Activated naive CD4-positive, alpha-beta T cell treated with Interleukin-2 at 50 U/mL for 16 hours (primary cell): ENCODE measurements around the gene PPP2R2C.

Experiments used
- DNase-seq: peaks from one replicate; pipeline ENCODE4 v3.0.0-alpha.2; 2020

PPP2R2C gene

GRCh38 chr4:6394671-6395081, 77.7 kb downstream of the PPP2R2C start:
- DNase-seq, result no peak

GRCh38 chr4:6393544-6394475, 78.6 kb downstream of the PPP2R2C start:
- no peak for DNase-seq

- no peak for DNase-seq
These were observed 79.3 kb downstream of the PPP2R2C start for GRCh38 chr4:6393066-6393465.

GRCh38 chr4:6392407-6392806, 80.0 kb downstream of the PPP2R2C start:
- DNase-seq, result no peak

- no peak for DNase-seq
These were observed 80.6 kb downstream of the PPP2R2C start for GRCh38 chr4:6391852-6392188.

GRCh38 chr4:6391186-6391851, 81.1 kb downstream of the PPP2R2C start:
- no peak for DNase-seq

GRCh38 chr4:6390356-6390755, 82.1 kb downstream of the PPP2R2C start:
- no peak for DNase-seq

GRCh38 chr4:6389142-6389825, 83.1 kb downstream of the PPP2R2C start:
- no peak for DNase-seq

- no peak for DNase-seq
These were observed 83.7 kb downstream of the PPP2R2C start for GRCh38 chr4:6388713-6389112.

- DNase-seq, result no peak
These were observed 84.5 kb downstream of the PPP2R2C start for GRCh38 chr4:6387946-6388345.

- DNase-seq, result no peak
These were observed 86.3 kb downstream of the PPP2R2C start for GRCh38 chr4:6386091-6386490.

GRCh38 chr4:6385288-6385687, 87.1 kb downstream of the PPP2R2C start:
- DNase-seq, result no peak

GRCh38 chr4:6384541-6384940, 87.9 kb downstream of the PPP2R2C start:
- no peak for DNase-seq

GRCh38 chr4:6383929-6384328, 88.5 kb downstream of the PPP2R2C start:
- DNase-seq, result no peak

GRCh38 chr4:6383009-6383404, 89.4 kb downstream of the PPP2R2C start:
- DNase-seq, result no peak

GRCh38 chr4:6381571-6382123, 90.8 kb downstream of the PPP2R2C start:
- no peak for DNase-seq

- DNase-seq, result no peak
These were observed 91.5 kb downstream of the PPP2R2C start for GRCh38 chr4:6380746-6381410.

GRCh38 chr4:6379767-6380745, 92.4 kb downstream of the PPP2R2C start:
- no peak for DNase-seq

- no peak for DNase-seq
These were observed 93.6 kb downstream of the PPP2R2C start for GRCh38 chr4:6378493-6379445.
